Amniotic epithelial cell (primary cell): ENCODE measurements around the gene RSBN1.
"Not testable (repeated sequence)": the region's sequence is repeated elsewhere in the genome, so short reads cannot be mapped to it uniquely, and the experiment has no call there.

Source experiments
- DNase-seq: peaks from one replicate; pipeline ENCODE4 v3.0.0-alpha.2; 2010; ENCODE audit warnings: low read depth

RSBN1 gene

DNA sequence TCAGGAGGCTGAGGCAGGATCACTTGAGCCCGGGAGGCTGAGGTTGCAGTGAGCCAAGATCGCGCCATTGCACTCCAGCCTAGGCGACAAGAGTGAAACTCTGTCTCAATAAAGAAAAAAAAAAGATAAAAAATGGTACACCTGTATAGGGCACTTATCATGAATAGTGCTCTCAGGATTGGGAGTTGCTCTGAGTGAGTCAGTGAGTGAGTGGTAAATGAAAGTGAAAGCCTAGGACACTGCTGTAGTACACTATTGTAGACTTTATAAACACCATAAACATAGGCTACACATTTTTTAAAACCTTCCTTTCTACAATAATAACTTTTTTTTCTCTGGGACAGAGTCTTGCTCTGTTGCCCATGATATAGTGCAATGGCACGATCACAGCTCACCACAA, 69.8 kb downstream of the RSBN1 start:
- DNase-seq: peak; percentile 14

DNA sequence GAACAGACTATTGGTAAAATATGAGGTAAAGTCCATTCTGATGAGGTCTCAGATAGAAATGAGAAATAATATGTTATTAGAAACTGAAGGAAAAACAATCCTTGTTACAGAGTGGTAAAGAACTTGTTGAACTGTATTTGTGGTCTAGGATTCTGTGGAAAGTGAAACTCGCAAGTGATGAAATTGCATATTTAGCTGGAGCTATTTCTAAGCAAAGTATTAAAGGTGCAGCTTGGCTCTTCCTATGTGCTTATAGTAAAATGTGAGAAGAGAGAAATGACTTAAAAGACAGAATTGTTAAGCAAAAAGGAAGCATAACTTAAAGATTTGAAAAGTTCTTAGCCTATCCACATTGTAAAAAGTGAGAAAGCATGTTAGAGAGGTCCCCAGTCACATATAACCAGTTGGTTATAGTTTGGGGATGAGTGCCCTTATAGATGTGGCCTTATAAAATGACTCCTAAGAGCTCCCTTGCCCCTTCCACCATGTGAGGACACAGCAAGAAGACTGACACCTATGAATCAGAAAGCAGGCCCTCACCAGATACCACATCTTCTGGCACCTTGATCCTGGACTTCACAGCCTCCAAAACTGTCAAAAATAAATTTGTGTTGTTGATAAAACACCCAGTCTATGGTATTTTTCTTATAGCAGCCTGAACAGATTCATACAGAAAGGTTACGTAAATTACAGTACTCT, 77.8 kb downstream of the RSBN1 start:
- no peak for DNase-seq

DNA sequence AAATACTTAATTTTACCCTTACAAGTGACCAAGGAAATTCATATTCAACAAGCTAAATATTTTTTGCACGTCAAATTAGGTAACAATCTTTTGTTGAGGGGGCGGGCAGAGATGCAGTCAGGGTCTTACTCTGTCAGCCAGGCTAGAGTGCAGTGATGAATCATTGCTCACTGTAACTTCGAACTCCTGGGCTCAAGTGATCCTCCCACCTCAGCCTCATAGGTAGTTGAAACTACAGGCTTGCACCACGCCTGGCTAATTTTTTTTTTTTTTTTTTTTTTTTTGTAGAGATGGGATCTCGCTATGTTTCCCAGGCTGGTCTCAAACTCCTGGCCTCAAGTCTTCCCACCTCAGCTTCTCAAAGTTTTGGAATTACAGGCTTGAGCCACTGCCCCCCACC, 79.5 kb downstream of the RSBN1 start:
- DNase-seq: peak; percentile 25

GRCh38 chr1:113721010-113721409, 91.3 kb downstream of the RSBN1 start:
- no peak for DNase-seq

DNA sequence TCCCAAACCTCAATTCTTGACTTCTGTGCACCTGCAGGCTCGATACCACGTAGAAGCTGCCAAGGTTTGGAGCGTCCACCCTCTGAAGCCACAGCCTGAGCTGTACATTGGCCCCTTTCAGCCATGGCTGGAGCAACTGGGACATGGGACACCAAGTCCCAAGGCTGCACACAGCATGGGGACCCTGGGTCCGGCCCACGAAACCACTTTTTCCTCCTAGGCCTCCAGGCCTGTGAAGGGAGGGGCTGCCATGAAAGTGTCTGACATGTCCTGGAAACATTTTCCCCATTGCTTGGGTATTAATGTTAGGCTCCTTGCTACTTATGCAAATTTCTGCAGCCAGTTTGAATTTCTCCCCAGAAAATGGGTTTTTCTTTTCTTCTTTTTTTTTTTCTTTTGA, 93.7 kb downstream of the RSBN1 start:
- not testable (repeated sequence) for DNase-seq

GRCh38 chr1:113717506-113717905, 94.8 kb downstream of the RSBN1 start:
- not testable (repeated sequence) for DNase-seq

GRCh38 chr1:113714606-113715269, 97.5 kb downstream of the RSBN1 start:
- DNase-seq: no peak
